Brain pericyte (primary cell): Measurements from ENCODE around the gene C10orf71.

ENCODE experiments used
- DNase-seq: peaks from one replicate; pipeline ENCODE4 v3.0.0-alpha.2; 2012; ENCODE audit warnings: low read depth, low spot score

The C10orf71 gene

GRCh38 chr10:49318755-49319154, 19.8 kb downstream of the C10orf71 start:
- DNase-seq = no peak

GRCh38 chr10:49319206-49319605, 20.2 kb downstream of the C10orf71 start:
- DNase-seq = no peak

- DNase-seq = no peak
These were observed 21.2 kb downstream of the C10orf71 start for GRCh38 chr10:49320191-49320590.

GRCh38 chr10:49321021-49321420, 22.1 kb downstream of the C10orf71 start:
- no peak for DNase-seq

- DNase-seq = no peak
These were observed 23.6 kb downstream of the C10orf71 start for GRCh38 chr10:49322371-49323170.

- no peak for DNase-seq
These were observed 24.4 kb downstream of the C10orf71 start for GRCh38 chr10:49323171-49323895.

- no peak for DNase-seq
These were observed 24.9 kb downstream of the C10orf71 start for GRCh38 chr10:49323896-49324270.

GRCh38 chr10:49324711-49325110, 25.7 kb downstream of the C10orf71 start:
- DNase-seq = no peak

- DNase-seq = no peak
These were observed 26.4 kb downstream of the C10orf71 start for GRCh38 chr10:49325131-49325915.

GRCh38 chr10:49325916-49326783, 27.2 kb downstream of the C10orf71 start:
- no peak for DNase-seq

- no peak for DNase-seq
These were observed 28.3 kb downstream of the C10orf71 start for GRCh38 chr10:49327036-49327813.

- no peak for DNase-seq
These were observed 29.6 kb downstream of the C10orf71 start for GRCh38 chr10:49328401-49329145.

GRCh38 chr10:49329146-49329505, 30.2 kb downstream of the C10orf71 start:
- no peak for DNase-seq

- no peak for DNase-seq
These were observed 31.2 kb downstream of the C10orf71 start for GRCh38 chr10:49330127-49330665.

GRCh38 chr10:49331431-49331830, 32.5 kb downstream of the C10orf71 start:
- DNase-seq = no peak

- no peak for DNase-seq
These were observed 33.4 kb downstream of the C10orf71 start for GRCh38 chr10:49332333-49332732.

GRCh38 chr10:49332768-49333167, 33.8 kb downstream of the C10orf71 start:
- no peak for DNase-seq

- no peak for DNase-seq
These were observed 34.2 kb downstream of the C10orf71 start for GRCh38 chr10:49333192-49333591.

GRCh38 chr10:49334964-49335363, 36.0 kb downstream of the C10orf71 start:
- DNase-seq = no peak
